Measurements from ENCODE around the gene DOC2A.

DOC2A gene

DNA sequence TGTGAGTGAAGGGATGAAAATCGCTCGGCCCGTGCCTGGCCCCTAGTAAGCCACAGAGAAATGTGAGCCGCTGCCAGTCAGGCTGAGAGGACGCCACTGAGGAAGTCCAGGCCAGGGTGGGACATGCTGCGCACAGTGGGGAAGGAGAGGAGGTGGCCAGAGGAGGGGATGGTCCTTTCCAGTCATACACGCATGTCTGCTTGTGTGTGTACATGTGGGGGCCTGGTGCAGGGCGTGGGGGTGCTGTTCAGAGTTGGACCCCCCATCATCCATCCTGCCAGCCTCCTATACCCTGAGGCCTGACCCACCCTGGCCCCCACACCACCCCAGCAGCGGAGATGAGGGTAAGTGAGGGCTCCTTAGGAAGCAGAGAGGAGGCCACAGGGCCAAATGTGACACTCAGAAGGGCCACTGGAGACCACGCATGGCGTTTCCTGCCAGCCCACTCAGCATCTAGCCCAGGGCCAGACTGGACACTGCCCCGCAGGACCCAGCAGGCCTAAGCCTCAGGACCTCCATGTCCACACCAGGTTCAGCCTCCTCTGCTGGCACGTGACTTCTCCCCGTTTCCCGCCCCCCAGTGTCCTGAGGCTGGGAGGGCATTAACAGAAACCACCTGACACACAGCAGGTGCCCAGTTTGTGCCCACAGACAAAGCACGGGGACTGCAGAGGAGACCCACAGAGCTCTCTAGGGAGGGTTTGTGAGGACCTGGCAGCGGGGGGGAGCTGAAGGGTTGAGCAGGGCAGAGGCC, 7.0 kb downstream of the DOC2A start:
- DNase-seq (ENCODE audit: extremely low read depth, low read depth), result no peak
- TF ChIP-seq, protein P1, sequence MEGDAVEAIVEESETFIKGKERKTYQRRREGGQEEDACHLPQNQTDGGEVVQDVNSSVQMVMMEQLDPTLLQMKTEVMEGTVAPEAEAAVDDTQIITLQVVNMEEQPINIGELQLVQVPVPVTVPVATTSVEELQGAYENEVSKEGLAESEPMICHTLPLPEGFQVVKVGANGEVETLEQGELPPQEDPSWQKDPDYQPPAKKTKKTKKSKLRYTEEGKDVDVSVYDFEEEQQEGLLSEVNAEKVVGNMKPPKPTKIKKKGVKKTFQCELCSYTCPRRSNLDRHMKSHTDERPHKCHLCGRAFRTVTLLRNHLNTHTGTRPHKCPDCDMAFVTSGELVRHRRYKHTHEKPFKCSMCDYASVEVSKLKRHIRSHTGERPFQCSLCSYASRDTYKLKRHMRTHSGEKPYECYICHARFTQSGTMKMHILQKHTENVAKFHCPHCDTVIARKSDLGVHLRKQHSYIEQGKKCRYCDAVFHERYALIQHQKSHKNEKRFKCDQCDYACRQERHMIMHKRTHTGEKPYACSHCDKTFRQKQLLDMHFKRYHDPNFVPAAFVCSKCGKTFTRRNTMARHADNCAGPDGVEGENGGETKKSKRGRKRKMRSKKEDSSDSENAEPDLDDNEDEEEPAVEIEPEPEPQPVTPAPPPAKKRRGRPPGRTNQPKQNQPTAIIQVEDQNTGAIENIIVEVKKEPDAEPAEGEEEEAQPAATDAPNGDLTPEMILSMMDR (IDR thresholded peaks at IDR 0.05; ENCODE audit: low read depth, low read length), result no peak

DNA sequence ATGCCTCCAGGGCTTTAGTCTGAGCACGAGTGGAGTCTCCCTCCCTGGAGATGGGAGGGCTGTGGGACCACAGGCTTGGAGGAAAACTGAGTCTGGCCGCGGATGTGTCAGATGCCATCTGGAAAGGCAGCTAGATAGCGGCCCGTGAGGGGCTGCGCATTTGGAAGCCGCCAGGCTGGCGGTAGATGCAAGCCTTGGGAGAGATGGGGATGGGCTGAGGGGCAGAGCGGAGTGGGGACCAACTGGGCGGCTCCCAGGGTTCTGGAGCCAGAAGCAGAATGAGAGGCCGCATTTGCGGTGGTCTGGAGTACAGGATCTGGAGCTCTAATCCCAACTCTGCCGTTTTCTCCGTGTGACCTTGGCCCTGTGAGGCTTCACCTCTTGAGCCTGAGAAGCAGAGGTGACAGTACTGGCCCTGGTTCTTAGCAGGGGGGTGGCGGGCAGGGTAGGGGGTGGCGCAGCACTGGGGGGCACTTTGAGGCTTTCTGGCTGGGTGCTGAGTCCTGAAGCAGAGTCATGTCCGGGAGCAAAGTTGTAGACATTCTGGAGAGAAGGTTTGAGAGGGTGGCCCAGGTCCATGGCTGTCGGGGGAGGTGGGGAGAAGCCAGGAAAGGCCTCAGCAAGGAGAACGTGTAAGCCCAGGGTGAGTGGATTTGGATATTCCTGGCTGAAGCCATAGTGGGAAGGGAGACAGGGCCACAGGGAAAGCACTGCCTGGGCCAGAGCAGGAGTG, 8.0 kb downstream of the DOC2A start:
- TF ChIP-seq, protein P1 (IDR thresholded peaks at IDR 0.05; ENCODE audit: low read depth, low read length), result no peak

DNA sequence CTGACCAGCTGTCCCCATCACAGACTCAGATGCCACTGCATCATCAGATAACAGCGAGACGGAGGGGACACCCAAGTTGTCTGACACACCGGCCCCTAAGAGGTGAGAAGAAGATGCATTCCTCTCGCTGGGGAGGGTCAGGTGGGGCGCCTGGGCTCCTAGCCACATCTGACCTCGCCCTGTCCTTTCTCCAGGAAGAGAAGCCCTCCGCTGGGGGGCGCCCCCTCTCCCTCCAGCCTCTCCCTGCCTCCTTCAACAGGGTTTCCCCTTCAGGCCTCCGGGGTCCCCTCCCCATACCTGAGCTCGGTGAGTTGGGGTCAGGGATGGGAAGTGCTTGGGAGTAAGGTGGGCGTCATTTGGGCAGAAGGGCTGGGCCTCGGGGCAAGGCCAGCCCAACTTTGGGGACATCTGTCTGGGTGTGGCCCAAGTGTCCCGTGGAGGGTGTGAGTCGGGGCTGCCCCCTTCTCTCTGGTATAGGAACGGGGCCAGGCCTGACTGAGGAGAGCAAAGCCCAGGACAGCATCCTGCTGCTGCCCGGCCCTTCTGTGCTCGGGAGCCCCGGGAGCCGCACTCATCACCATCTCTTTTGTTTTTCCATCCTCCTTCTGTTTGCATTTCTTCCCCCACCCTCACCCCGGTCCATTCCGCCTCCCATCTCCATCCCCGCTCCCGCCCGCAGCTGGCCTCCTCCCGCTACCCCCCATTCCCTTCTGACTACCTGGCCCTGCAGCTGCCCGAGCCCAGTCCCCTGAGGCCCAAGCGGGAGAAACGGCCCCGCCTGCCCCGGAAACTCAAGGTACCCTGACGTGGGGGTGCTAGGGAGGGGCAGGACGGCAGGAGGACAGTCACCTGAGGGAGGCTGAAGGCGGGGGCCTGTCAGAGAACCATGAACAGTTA, 9.8 kb downstream of the DOC2A start:
- TF ChIP-seq, protein P1 (IDR thresholded peaks at IDR 0.05; ENCODE audit: low read depth, low read length), result no peak
- DNase-seq (ENCODE audit: extremely low read depth, low read depth), result no peak

More for the DNA sequence above, 8.0 kb downstream of the DOC2A start:
- DNase-seq (ENCODE audit: extremely low read depth, low read depth), result no peak

DNA sequence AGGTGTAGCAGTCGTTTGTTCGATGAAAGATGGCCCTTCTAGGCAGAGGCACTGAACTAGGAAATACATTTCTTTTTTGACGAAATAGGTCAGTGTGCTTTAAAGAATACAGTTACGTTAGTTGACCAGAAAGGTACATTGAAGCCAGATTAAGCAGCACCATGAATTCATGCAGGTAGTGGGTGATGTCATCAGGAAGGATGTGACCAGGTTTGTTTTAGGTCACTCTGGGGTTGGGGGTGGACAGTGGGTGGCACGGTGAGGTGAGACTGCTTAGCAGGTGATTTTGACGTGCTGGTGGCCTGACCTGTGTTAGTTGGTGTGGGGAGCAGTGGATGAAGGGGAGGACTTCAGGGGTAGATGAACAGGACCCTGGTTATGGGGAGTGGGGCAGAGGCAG, 11.2 kb downstream of the DOC2A start:
- no peak for DNase-seq (ENCODE audit: extremely low read depth, low read depth)
- TF ChIP-seq, protein P1 (IDR thresholded peaks at IDR 0.05; ENCODE audit: low read depth, low read length), result no peak

DNA sequence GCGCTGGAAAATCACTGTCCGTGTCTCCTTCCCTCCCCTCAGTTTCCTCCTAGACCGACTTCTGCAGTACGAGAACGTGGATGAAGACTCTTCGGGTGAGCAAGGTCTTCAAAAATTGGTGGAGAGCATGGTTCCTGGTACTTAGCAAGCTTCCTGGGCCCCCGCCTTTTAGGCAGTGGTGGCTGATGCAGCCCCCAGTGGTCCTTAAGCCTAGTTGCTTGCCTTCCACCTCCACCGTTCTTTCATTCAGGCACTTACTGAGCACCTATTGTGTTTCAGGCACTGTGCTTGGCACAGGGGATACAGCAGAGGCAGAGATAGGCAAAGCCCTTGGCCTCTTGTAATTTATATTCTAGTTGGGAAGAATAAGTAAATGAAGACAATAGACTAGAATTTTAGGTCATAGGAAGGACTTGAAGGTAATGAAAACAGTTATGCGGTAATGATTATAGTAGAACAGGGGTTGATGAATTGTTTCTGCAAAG, 14.0 kb downstream of the DOC2A start:
- TF ChIP-seq, protein P1 (IDR thresholded peaks at IDR 0.05; ENCODE audit: low read depth, low read length), result no peak
- no peak for DNase-seq (ENCODE audit: extremely low read depth, low read depth)

DNA sequence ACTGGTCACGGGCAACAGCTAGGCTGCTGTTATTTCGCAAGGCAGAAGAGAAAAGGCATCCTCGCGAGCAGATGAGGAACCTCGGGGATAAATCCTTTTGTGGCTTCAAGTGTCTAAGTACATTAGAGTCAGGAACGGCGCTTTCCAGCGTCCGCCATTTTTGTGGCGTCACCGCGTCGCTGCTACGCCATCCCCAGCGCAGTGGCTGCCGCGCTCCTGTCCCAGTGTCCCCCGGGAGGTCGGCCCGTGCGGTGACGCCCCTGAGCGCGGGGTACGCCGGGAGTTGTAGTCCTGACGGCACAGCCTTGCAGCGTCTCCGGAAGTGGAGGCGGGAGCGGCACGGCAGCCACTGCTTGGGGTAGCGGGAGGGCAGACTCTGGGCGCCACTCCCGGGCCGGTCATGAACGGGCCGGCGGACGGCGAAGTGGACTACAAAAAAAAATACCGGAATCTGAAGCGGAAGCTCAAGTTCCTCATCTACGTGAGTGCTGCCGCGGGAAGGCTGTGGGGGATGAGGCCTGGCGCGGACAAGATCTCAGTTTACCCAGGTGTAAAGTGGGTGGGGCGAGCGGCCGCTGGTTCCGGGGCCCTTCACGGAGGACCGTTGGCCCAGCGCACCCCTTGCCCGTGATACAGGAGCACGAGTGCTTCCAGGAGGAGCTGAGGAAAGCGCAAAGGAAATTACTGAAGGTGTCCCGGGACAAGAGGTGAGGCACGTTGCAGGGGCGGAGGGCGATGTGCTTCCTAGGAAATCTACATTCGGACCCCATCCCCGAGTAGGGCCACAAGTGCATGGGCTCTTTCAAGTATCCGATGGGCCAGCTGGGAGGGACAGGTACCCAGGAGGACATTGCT, 14.7 kb downstream of the DOC2A start, which contains the start of gene INO80E:
TSS of gene INO80E (plus strand) at position 331 of the 855 bp plus-strand sequence. CDS start at position 401, 70 bp downstream.
- peak; percentile 80 for DNase-seq (ENCODE audit: extremely low read depth, low read depth)

More for the DNA sequence above, 14.7 kb downstream of the DOC2A start, which contains the start of gene INO80E:
- TF ChIP-seq, protein P1 (IDR thresholded peaks at IDR 0.05; ENCODE audit: low read depth, low read length), result no peak
